ENCODE measurements around the gene GPRIN1. TPM values are rescaled to one million over a fixed set of nuclear protein-coding genes. Genes with fewer than 3 reads are reported as not detected.

Gene GPRIN1
- total RNA-seq, 4 donors from 2014 or later: 0.16 to 0.75 (median 0.39) TPM

DNA sequence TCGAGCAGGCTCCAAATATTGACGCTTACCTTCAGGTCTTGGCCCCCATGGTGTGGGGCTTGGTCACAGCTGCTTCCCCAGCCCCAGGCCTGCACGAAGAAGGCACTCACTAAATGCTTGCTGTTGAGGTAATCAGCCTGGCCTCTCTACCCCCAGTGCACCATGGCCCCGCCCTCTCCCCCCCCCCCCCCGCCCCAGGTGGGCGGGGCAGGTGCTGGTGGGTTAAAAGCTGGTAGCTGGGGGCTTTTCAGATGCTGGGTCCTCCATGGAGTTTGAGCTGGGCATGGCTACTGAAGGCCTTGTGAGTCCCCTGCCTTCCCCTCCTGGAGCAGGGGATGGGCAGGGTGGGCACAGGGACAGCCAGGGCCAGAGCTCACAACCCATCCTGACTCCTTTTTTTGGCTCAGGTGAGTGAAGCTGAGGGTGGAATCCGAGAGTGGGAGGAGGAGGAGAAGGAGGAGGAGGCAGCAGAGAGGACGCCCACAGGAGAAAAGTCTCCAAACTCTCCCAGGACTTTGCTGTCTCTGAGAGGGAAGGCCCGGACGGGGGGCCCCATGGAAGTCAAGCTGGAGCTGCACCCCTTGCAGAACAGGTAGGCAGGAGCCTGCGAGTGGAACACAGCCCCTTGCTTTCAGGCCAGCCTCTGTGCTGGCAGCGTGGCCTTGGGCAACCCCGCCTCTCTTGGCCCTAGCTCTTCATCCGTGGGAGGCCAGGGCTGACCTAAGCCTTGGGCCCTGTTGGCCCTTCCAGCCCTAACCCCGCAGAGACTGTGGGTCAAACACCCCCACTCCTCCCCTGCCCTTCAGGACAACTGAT is 32.9 kb upstream of the GPRIN1 start:
- TF ChIP-seq CTCF (IDR thresholded peaks at IDR 0.05; ENCODE audit: low read depth): no peak

GRCh38 chr5:176640616-176641015 is 30.7 kb upstream of the GPRIN1 start:
- no peak for TF ChIP-seq CTCF (IDR thresholded peaks at IDR 0.05; ENCODE audit: low read depth)

DNA sequence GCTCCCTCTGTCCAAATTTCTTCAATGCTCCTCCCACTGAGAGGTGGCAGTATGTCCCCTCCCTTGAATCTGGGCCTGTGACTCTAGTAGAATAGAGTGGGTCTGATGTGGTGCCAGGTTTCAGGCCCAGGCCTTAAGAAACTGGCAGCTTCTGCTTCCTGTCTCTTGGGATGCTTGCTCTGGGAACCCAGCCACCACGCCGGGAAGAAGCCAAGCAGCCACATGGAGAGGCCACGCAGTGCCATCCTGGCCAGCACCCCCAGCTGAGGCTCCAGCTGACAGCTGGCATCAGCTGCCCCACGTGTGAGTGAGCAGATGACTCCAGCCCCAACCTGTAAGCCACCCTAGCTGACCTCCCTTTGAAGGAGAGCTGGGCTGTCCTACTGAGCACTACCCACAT is 30.0 kb upstream of the GPRIN1 start:
- no peak for TF ChIP-seq CTCF (IDR thresholded peaks at IDR 0.05; ENCODE audit: low read depth)

DNA sequence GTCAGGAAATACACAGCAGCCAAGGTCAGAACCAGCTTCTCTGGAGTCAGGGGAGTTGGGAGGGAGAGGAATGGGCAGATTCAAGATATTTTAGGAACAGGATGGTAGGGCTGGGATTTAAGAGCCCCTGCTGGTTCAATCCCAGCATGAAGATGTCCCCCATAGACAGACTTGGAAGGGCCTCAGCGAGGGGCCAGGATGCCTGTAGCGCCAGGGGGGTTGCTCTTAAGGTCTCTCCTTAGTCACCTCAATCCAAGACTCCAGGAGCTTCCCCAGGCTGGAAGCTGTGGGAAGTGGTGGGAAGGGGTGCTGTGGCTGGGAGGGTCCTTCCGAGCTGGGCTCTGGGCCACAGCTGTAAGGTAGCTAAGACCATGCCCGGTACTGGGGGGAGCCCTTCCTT is 29.3 kb upstream of the GPRIN1 start:
- no peak for TF ChIP-seq CTCF (IDR thresholded peaks at IDR 0.05; ENCODE audit: low read depth)

DNA sequence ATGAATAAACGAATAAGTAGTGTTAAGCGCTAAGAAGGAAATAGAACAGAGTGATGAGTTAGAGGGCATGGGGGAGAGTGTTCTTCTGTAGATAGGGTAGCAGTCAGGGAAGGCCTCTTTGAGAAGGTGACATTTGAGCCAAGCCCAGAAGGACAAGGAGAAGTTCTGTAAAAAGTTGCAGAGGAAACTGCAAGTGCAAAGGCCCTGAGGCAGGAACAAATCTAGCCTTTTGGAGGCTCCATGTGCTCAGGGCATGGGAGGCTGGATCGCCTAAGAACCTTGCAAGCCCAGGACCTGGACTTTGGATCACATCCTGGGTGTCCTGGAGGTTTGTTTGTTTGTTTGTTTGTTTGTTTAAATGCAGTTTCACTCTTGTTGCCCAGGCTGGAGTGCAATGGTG is 28.5 kb upstream of the GPRIN1 start:
- no peak for TF ChIP-seq CTCF (IDR thresholded peaks at IDR 0.05; ENCODE audit: low read depth)

DNA sequence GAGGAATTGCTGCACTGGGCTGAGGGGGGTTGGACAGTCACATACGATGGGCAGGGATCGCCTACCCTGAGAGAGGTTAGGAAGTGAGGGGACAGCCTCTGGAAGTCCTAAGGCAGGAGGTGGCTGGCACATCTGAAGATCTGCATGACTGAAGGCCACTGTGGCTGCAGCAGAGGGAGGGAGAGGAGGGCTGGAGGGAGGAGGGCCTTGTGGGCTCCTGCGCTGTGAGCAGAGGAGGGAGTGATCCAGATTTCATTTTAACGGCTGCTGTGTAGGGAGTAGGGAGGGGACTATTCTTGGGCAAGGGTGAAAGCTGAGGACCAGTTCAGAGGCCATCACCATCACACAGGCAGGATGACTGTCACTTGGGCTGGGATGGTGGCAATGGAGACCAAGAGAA is 27.6 kb upstream of the GPRIN1 start:
- TF ChIP-seq CTCF (IDR thresholded peaks at IDR 0.05; ENCODE audit: low read depth): no peak

DNA sequence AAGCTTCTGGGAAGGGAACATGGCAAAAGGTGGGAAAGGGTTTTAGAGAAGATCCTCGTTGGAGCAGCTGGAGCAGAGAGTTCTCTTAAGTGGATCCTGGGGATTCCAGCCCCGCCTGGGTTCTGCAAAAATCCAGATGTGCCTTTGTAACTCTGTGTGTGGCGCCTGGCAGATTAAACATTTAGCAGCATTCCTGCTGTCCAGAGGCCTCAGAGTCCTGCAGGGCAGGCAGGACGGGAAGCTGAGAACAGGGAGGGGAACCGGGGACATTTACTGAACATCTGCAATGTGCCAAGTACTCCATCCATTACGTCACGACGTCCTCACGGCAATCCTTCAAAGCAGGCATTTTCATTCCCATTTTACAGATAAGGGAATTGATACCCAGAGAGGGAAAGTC is 26.5 kb upstream of the GPRIN1 start:
- no peak for TF ChIP-seq CTCF (IDR thresholded peaks at IDR 0.05; ENCODE audit: low read depth)
